K562 (cell line): ENCODE measurements around the gene TMEM131L. TPM values are rescaled to one million over a fixed set of nuclear protein-coding genes. Genes with fewer than 3 reads are reported as not detected.

Source experiments
- CHCHD3 ChIP-seq: fragments of 250-450 bp; sonication (Bioruptor Pico); IDR thresholded peaks from 2 replicates; pipeline ENCODE4 v2.1.2; 2022; ENCODE audit warnings: mild to moderate bottlenecking
- FOXA3 ChIP-seq, 2 experiments: fragments of 450-650 bp in 1 of 2; sonication (generic) in 1 of 2; formaldehyde crosslinking; IDR thresholded peaks in 1 of 2; conservative IDR thresholded peaks in 1 of 2; 2 replicates each; pipeline versions ENCODE4 v1.4.0 to v1.8.0; 2020 to 2022; ENCODE audit warnings: mild to moderate bottlenecking in 2 of 2, missing genetic modification reagents in 1 of 2
- KLF6 ChIP-seq: fragments of 250-450 bp; sonication (Bioruptor Pico); IDR thresholded peaks from 2 replicates; pipeline ENCODE4 v1.4.0; 2020; ENCODE audit warnings: mild to moderate bottlenecking, moderate library complexity, borderline replicate concordance
- PHB2 ChIP-seq: fragments of 450-650 bp; IDR thresholded peaks from 2 replicates; pipeline ENCODE4 v1.6.1; 2017; ENCODE audit warnings: low read depth
- PHF20 ChIP-seq: fragments of 450-650 bp; IDR thresholded peaks from 2 replicates; pipeline ENCODE4 v1.6.1; 2018; ENCODE audit not compliant: partially characterized antibody
- POLR2AphosphoS5 ChIP-seq: IDR thresholded peaks from 2 replicates; pipeline ENCODE4 v1.6.1; 2011; ENCODE audit warnings: mild to moderate bottlenecking, low read depth, low read length, moderate library complexity; ENCODE audit not compliant: control insufficient read depth, insufficient read depth
- PTRF ChIP-seq: fragments of 450-650 bp; IDR thresholded peaks from 2 replicates; pipeline ENCODE4 v1.6.1; 2016; ENCODE audit warnings: mild to moderate bottlenecking, missing genetic modification characterization, missing compliant biosample characterization
- RBM39 ChIP-seq: fragments of 200-400 bp; formaldehyde crosslinking; optimal IDR thresholded peaks from 2 replicates; pipeline ENCODE3; 2018; ENCODE audit warnings: low read depth, low read length
- SAP30 ChIP-seq: fragments of 200-600 bp; sonication (generic); IDR thresholded peaks from 2 replicates; pipeline ENCODE4 v1.6.1; 2012; ENCODE audit warnings: borderline replicate concordance, low read depth, mild to moderate bottlenecking, moderate library complexity, low read length, control low read depth, inconsistent platforms; ENCODE audit not compliant: insufficient read depth, poor library complexity, severe bottlenecking
- STAT5A ChIP-seq: IDR thresholded peaks from 2 replicates; pipeline ENCODE4 v1.6.1; 2012; ENCODE audit warnings: low read length, inconsistent platforms, borderline replicate concordance
- ZBTB1 ChIP-seq: sonication (generic); formaldehyde crosslinking; IDR thresholded peaks from 2 replicates; pipeline ENCODE4 v1.8.1; 2023; ENCODE audit warnings: missing genetic modification reagents, low read depth, mild to moderate bottlenecking, borderline replicate concordance
- ZC3H8 ChIP-seq: fragments of 450-650 bp; IDR thresholded peaks from 2 replicates; pipeline ENCODE4 v1.6.1; 2017
- ZNF175 ChIP-seq: fragments of 200-800 bp; sonication (Bioruptor generic); IDR thresholded peaks from 2 replicates; pipeline ENCODE4 v1.6.1; 2016; ENCODE audit warnings: low read depth, mild to moderate bottlenecking, missing genetic modification characterization, missing compliant biosample characterization
- ZNF274 ChIP-seq: IDR thresholded peaks from 2 replicates; pipeline ENCODE4 v1.6.1; 2011; ENCODE audit warnings: low read depth, mild to moderate bottlenecking, low read length, moderate library complexity, borderline replicate concordance
- ZNF282 ChIP-seq: sonication (generic); formaldehyde crosslinking; IDR thresholded peaks from 2 replicates; pipeline ENCODE4 v1.8.1; 2023; ENCODE audit warnings: missing genetic modification reagents
- ZNF384 ChIP-seq: IDR thresholded peaks from 2 replicates; pipeline ENCODE4 v1.6.1; 2012; ENCODE audit warnings: low read depth, low read length, improper control_type of control experiment
- ZNF445 ChIP-seq: fragments of 250-450 bp; sonication (Bioruptor Pico); IDR thresholded peaks from 2 replicates; pipeline ENCODE4 v1.4.0; 2020; ENCODE audit warnings: low read depth, mild to moderate bottlenecking, moderate library complexity
- ZNF785 ChIP-seq: fragments of 250-450 bp; sonication (Bioruptor Pico); IDR thresholded peaks from 2 replicates; pipeline ENCODE4 v1.4.0; 2020; ENCODE audit warnings: mild to moderate bottlenecking
- polyA plus RNA-seq, 8 experiments: library from polyadenylated mRNA; depleted of rRNA in 4 of 8; stranded (reverse) in 5 of 8; unstranded in 3 of 8; fragments of >200 nt; fragmentation: Nextera tagmentation in 2 of 8; fragmentation: Illumina TruSeq in 1 of 8; extraction: Ambion mirVana in 2 of 8; extraction: Trizol in 1 of 8; gene quantifications; 2 replicates each; pipeline versions ENCODE4 v1.2.1 to v1.2.3, GENCODE V29; 2011 to 2014; ENCODE audit warnings: inconsistent platforms in 1 of 8, missing spikeins in 1 of 8
- total RNA-seq, 7 experiments: library from RNA; depleted of rRNA in 6 of 7; stranded (reverse); fragments of >200 nt in 6 of 7; fragmentation: Illumina TruSeq in 2 of 7; extraction: Trizol in 2 of 7; gene quantifications; 2 replicates each; pipeline versions ENCODE4 v1.2.1 to v1.2.3, GENCODE V29; 2011 to 2021; ENCODE audit warnings: low replicate concordance in 1 of 7
- TF ChIP-seq, protein P1 (sequence below): sonication (generic); formaldehyde crosslinking; IDR thresholded peaks from 2 replicates; pipeline ENCODE4 v1.8.0; 2022; ENCODE audit warnings: mild to moderate bottlenecking, missing genetic modification reagents
- TF ChIP-seq, protein P2 (sequence below): sonication (generic); formaldehyde crosslinking; IDR thresholded peaks from 2 replicates; pipeline ENCODE4 v1.8.0; 2023; ENCODE audit warnings: mild to moderate bottlenecking, missing genetic modification reagents
- TF ChIP-seq, protein P3 (sequence below): fragments of 200-800 bp; sonication (Bioruptor generic); IDR thresholded peaks from 2 replicates; pipeline ENCODE4 v1.6.1; 2017; ENCODE audit warnings: missing genetic modification characterization, missing compliant biosample characterization
- TF ChIP-seq, protein P4 (sequence below): fragments of 250-450 bp; sonication (Bioruptor Pico); IDR thresholded peaks from 2 replicates; pipeline ENCODE4 v1.9.0; 2021; ENCODE audit warnings: mild to moderate bottlenecking

Gene TMEM131L
- total and polyA plus RNA-seq, 9 of the 15 experiments (the other 6 are each of a cell fraction or from before 2014, with no cell fraction given) = 1.2 to 20.8 (median 12.9) TPM

DNA sequence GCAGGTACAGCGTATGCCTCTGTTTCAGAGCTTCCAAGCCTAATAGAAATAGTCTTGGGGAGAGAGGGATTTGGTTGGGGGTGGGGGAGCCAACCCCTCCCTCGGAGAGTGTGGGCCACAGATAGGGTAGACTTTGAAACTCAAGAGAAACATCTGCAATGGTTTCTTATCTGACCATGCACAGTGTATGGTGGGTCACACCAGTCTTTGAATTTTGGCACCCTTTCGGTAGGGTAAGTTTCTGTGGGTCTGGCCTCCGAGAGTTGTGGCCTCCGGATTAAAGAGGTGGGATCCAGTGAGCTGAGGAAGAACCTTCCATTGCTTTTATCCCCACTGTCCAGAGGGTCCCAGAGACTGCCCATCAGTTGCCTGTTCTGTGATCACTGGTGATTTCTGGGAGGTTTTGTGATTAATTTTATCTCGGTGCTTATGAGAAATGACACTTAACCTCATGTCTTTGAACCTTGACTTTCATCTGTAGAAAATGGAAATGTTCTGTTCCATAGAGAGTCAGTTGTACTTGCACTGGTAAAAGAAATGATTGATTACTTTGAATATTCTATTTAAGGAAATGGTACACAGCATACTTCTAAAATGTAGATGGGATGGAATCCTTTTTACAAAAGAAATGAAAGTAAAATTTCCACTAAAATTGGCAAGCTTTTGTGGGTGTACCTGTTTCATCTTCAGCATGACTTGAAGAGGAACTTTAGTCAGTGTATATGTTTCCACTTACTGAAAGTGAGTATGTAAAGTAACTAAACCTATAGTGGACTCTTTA, 62.7 kb downstream of the TMEM131L start (continued):
- TF ChIP-seq CHCHD3 (CRISPR knock-in tag) (no peak), PHF20 (no peak), ZNF274 (no peak), PHB2 (peak; percentile 74; the same call in 1 of the 2 replicates), ZC3H8 (no peak), FOXA3 (CRISPR knock-in tag; conservative IDR thresholded peaks at IDR 0.05 in 1 of 2, IDR thresholded peaks at IDR 0.05 in 1 of 2) (no peak), ZNF282 (CRISPR knock-in tag) (no peak), POLR2AphosphoS5 (peak; percentile 96), RBM39 (no peak), ZBTB1 (CRISPR knock-in tag) (no peak), ZNF384 (no peak), ZNF785 (CRISPR knock-in tag) (no peak), KLF6 (CRISPR knock-in tag) (no peak), ZNF445 (CRISPR knock-in tag) (no peak), STAT5A (peak; percentile 90), ZNF175 (CRISPR knock-in tag) (no peak), SAP30 (no peak), PTRF (tag) (no peak)
- TF ChIP-seq, protein P1, sequence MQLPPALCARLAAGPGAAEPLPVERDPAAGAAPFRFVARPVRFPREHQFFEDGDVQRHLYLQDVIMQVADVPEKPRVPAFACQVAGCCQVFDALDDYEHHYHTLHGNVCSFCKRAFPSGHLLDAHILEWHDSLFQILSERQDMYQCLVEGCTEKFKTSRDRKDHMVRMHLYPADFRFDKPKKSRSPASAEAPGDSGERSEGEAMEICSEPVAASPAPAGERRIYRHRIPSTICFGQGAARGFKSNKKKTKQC (CRISPR knock-in tag) = no peak
- TF ChIP-seq, protein P2, sequence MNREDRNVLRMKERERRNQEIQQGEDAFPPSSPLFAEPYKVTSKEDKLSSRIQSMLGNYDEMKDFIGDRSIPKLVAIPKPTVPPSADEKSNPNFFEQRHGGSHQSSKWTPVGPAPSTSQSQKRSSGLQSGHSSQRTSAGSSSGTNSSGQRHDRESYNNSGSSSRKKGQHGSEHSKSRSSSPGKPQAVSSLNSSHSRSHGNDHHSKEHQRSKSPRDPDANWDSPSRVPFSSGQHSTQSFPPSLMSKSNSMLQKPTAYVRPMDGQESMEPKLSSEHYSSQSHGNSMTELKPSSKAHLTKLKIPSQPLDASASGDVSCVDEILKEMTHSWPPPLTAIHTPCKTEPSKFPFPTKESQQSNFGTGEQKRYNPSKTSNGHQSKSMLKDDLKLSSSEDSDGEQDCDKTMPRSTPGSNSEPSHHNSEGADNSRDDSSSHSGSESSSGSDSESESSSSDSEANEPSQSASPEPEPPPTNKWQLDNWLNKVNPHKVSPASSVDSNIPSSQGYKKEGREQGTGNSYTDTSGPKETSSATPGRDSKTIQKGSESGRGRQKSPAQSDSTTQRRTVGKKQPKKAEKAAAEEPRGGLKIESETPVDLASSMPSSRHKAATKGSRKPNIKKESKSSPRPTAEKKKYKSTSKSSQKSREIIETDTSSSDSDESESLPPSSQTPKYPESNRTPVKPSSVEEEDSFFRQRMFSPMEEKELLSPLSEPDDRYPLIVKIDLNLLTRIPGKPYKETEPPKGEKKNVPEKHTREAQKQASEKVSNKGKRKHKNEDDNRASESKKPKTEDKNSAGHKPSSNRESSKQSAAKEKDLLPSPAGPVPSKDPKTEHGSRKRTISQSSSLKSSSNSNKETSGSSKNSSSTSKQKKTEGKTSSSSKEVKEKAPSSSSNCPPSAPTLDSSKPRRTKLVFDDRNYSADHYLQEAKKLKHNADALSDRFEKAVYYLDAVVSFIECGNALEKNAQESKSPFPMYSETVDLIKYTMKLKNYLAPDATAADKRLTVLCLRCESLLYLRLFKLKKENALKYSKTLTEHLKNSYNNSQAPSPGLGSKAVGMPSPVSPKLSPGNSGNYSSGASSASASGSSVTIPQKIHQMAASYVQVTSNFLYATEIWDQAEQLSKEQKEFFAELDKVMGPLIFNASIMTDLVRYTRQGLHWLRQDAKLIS = 0 out of 2 replicates have a peak, but pooled peaks have one; percentile 28
- TF ChIP-seq, protein P3, sequence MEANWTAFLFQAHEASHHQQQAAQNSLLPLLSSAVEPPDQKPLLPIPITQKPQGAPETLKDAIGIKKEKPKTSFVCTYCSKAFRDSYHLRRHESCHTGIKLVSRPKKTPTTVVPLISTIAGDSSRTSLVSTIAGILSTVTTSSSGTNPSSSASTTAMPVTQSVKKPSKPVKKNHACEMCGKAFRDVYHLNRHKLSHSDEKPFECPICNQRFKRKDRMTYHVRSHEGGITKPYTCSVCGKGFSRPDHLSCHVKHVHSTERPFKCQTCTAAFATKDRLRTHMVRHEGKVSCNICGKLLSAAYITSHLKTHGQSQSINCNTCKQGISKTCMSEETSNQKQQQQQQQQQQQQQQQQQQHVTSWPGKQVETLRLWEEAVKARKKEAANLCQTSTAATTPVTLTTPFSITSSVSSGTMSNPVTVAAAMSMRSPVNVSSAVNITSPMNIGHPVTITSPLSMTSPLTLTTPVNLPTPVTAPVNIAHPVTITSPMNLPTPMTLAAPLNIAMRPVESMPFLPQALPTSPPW = peak; percentile 93
- TF ChIP-seq, protein P4, sequence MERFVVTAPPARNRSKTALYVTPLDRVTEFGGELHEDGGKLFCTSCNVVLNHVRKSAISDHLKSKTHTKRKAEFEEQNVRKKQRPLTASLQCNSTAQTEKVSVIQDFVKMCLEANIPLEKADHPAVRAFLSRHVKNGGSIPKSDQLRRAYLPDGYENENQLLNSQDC (CRISPR knock-in tag) = no peak
